Measurements from ENCODE around the gene BPIFB6. TPM values are rescaled to one million over a fixed set of nuclear protein-coding genes. Genes with fewer than 3 reads are reported as not detected.

The BPIFB6 gene
- total RNA-seq, 1 experiment from 2014 or later, result not detected

GRCh38 chr20:33054381-33054780 lies 22.9 kb downstream of the BPIFB6 start:
- H3K9me3 ChIP-seq (ENCODE audit: insufficient read depth, low read depth), result no peaks in the 10 kb centered on the region
- BruUV-seq (replicated peaks), result no TSS peak
- H3K79me2 ChIP-seq (ENCODE audit: low read depth), result no peaks in the 10 kb centered on the region
- H3K4me2 ChIP-seq, result no peak overlapping the region
- no peaks in the 10 kb centered on the region for H4K20me1 ChIP-seq (ENCODE audit: insufficient read depth)
- H3F3A ChIP-seq (ENCODE audit: insufficient read depth, low read depth), result no peaks in the 10 kb centered on the region
- ChIA-PET POLR2A (ENCODE audit: unreplicated experiment) (no interaction called here), CTCF (no interaction called here)
- peaks cover 72% of the 10 kb centered on the region for H3K27me3 ChIP-seq (ENCODE audit: insufficient read depth, low read depth)
- intact Hi-C loops (cut with micrococcal nuclease; ENCODE audit: unreplicated experiment), result no loop called here
- H3K36me3 ChIP-seq (ENCODE audit: low read depth), result no peaks in the 10 kb centered on the region
- H2AFZ ChIP-seq, result no peak overlapping the region
- no peak for DNase-seq
- H3K4me3 ChIP-seq, result no peak overlapping the region
- no peaks in the 10 kb centered on the region for H3K4me1 ChIP-seq (replicated peaks; ENCODE audit: insufficient read depth)
- H3K9me2 ChIP-seq (ENCODE audit: insufficient read depth), result no peaks in the 10 kb centered on the region
- TF ChIP-seq, protein P1, sequence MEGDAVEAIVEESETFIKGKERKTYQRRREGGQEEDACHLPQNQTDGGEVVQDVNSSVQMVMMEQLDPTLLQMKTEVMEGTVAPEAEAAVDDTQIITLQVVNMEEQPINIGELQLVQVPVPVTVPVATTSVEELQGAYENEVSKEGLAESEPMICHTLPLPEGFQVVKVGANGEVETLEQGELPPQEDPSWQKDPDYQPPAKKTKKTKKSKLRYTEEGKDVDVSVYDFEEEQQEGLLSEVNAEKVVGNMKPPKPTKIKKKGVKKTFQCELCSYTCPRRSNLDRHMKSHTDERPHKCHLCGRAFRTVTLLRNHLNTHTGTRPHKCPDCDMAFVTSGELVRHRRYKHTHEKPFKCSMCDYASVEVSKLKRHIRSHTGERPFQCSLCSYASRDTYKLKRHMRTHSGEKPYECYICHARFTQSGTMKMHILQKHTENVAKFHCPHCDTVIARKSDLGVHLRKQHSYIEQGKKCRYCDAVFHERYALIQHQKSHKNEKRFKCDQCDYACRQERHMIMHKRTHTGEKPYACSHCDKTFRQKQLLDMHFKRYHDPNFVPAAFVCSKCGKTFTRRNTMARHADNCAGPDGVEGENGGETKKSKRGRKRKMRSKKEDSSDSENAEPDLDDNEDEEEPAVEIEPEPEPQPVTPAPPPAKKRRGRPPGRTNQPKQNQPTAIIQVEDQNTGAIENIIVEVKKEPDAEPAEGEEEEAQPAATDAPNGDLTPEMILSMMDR (conservative IDR thresholded peaks at IDR 0.05), result no peak
- TF ChIP-seq EZH2 (IDR thresholded peaks at IDR 0.05; ENCODE audit: low read depth), result no peak
- no peak overlapping the region for H3K27ac ChIP-seq

DNA sequence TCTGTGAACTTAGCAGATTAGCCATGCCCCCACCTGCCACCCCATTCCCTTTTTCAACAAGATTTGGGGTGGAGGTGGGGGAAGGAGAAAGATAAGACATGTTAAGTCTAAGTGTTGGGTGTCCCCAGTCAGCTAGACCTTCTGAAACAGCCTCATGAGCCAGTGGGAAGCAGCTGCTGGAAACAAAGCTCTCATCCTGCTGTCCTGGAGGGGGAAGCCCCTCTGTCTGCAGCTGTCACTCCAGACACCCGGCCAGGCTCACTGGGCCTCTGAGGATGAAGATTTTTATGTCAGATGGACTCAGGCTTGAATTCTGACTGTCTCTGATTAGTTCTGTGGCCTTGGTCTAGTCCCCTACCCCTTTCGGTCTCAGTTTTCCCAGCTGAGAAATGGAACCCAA lies 23.3 kb downstream of the BPIFB6 start:
- BruUV-seq (replicated peaks), result no TSS peak
- Histone ChIP-seq H3F3A (ENCODE audit: insufficient read depth, low read depth) (no peaks in the 10 kb centered on the region), H4K20me1 (ENCODE audit: insufficient read depth) (no peaks in the 10 kb centered on the region), H3K27me3 (ENCODE audit: insufficient read depth, low read depth) (peaks cover 76% of the 10 kb centered on the region), H2AFZ (no peak overlapping the region), H3K27ac (no peak overlapping the region), H3K4me2 (no peak overlapping the region), H3K9me3 (ENCODE audit: insufficient read depth, low read depth) (no peaks in the 10 kb centered on the region), H3K36me3 (ENCODE audit: low read depth) (no peaks in the 10 kb centered on the region), H3K4me1 (replicated peaks; ENCODE audit: insufficient read depth) (no peaks in the 10 kb centered on the region), H3K9me2 (ENCODE audit: insufficient read depth) (no peaks in the 10 kb centered on the region), H3K79me2 (ENCODE audit: low read depth) (no peaks in the 10 kb centered on the region), H3K4me3 (no peak overlapping the region)
- intact Hi-C loops (cut with micrococcal nuclease; ENCODE audit: unreplicated experiment), result no loop called here
- DNase-seq, result no peak
- CTCF ChIA-PET, result no interaction called here
- POLR2A ChIA-PET (ENCODE audit: unreplicated experiment), result no interaction called here
- no peak for TF ChIP-seq EZH2 (IDR thresholded peaks at IDR 0.05; ENCODE audit: low read depth)
- TF ChIP-seq, protein P1 (conservative IDR thresholded peaks at IDR 0.05), result no peak

DNA sequence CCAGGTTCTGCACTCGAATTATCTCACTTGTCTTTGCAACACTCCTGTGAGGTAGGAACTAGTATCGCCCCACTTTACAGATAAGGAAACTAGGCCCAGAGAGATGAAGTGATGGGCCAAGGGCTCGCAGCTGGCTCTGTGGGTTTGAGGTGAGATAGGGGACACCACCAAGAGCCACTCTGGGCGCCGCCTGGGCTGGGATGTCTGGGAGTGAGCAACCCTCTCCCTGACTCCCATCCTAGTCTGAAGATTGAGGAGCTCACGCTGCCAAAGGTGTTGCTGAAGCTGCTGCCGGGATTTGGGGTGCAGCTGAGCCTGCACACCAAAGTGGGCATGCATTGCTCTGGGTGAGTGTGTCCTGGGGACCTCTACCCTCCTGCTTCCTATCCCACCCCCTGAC lies 27.7 kb downstream of the BPIFB6 start:
- TF ChIP-seq, protein P1 (conservative IDR thresholded peaks at IDR 0.05), result no peak
- TF ChIP-seq EZH2 (IDR thresholded peaks at IDR 0.05; ENCODE audit: low read depth), result no peak
- Histone ChIP-seq H3F3A (ENCODE audit: insufficient read depth, low read depth) (no peaks in the 10 kb centered on the region), H3K9me3 (ENCODE audit: insufficient read depth, low read depth) (no peaks in the 10 kb centered on the region), H3K27ac (no peak overlapping the region), H3K9me2 (ENCODE audit: insufficient read depth) (no peaks in the 10 kb centered on the region), H3K4me1 (replicated peaks; ENCODE audit: insufficient read depth) (no peaks in the 10 kb centered on the region), H3K4me2 (no peak overlapping the region), H3K36me3 (ENCODE audit: low read depth) (no peaks in the 10 kb centered on the region), H3K79me2 (ENCODE audit: low read depth) (no peaks in the 10 kb centered on the region), H4K20me1 (ENCODE audit: insufficient read depth) (no peaks in the 10 kb centered on the region), H3K4me3 (no peak overlapping the region), H2AFZ (no peak overlapping the region), H3K27me3 (ENCODE audit: insufficient read depth, low read depth) (peaks cover 94% of the 10 kb centered on the region)
- no peak for DNase-seq
- no TSS peak for BruUV-seq (replicated peaks)
- POLR2A ChIA-PET (ENCODE audit: unreplicated experiment), result no interaction called here
- intact Hi-C loops (cut with micrococcal nuclease; ENCODE audit: unreplicated experiment), result no loop called here
- CTCF ChIA-PET, result no interaction called here
